ENCODE measurements around the gene NEO1. TPM values are rescaled to one million over a fixed set of nuclear protein-coding genes. Genes with fewer than 3 reads are reported as not detected.

Gene NEO1
- total and polyA plus RNA-seq, 2 of the 13 experiments (the other 11 are each of a cell fraction or from before 2014, with no cell fraction given) = 8.4 to 11.0 TPM

DNA sequence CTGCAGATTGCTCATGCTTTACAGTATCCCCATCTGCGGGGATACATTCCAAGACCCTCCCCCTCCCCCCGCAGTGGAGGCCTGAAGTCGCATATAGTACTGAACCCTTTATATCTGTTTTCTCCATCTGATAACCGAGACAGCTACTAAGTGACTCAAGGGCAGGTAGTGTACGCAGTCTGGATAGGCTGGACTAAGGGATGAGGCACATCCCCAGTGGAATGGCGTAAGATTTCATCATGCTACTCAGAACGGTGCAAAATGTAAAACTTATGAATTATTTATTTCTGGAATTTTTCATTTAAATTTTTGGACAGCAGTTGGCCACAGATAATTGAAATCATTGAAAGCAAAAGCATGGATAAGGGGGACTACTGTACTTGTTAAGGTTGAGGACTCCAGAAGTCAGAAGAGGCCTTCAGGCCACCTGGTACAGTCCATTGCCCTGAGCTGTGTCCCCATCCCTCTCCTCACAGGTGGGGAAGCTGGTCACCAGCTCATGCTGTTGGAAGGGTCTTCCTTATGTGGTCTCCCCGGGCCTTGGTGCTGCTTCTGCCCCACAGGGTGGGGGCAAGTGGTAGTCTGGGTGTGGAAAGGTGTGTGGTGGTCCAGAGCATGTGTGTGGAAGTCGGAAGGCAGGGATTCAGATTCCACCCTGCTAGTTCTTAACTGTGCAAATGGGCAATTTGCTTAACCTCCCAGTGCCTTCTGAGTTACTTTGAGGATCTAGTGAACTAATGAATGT lies 244.5 kb downstream of the NEO1 start:
- H3K79me2 ChIP-seq (ENCODE audit: insufficient read depth, low read length) = no peaks in the 10 kb centered on the region
- in situ Hi-C loops (cut with HindIII; ENCODE audit: extremely low pct_ligation_motif_present, low pct_unique_long_range_greater_than_20kb) (no loop called here), intact Hi-C loops (cut with micrococcal nuclease; ENCODE audit: unreplicated experiment) (no loop called here)
- 91% methylated on average over 9 of the region's 9 CpGs for WGBS (ENCODE audit: low lambda C conversion rate)
- ChIA-PET POLR2A (no interaction called here), CTCF (ENCODE audit: low intra/inter-chr PET ratio, low total read pairs) (no interaction called here)
- no peak overlapping the region for H2AFZ ChIP-seq (ENCODE audit: low read length)
- no peaks in the 10 kb centered on the region; a peak in 1 of 5 replicates for H3K27me3 ChIP-seq (ENCODE audit: control insufficient read depth in 1 of 2, insufficient read depth in 2 of 2, low read length in 2 of 2)
- H3K4me2 ChIP-seq (ENCODE audit: low read depth, low read length) = no peak overlapping the region
- FAIRE-seq (no peak), DNase-seq (ENCODE audit: low spot score) (no peak), ATAC-seq (no peak)
- BruUV-seq (replicated peaks) = no TSS peak
- no peak overlapping the region for H3K4me3 ChIP-seq (replicated peaks in 1 of 3; ENCODE audit: insufficient read depth in 1 of 3, low read depth in 2 of 3, low read length in 3 of 3)
- no peaks in the 10 kb centered on the region for H3K9me3 ChIP-seq (ENCODE audit: low read length)
- H3K27ac ChIP-seq (ENCODE audit: extremely low read length, insufficient read depth, low read length) = no peak overlapping the region
- H3K9ac ChIP-seq (ENCODE audit: insufficient read depth, low read depth, low read length) = no peak overlapping the region
- no peaks in the 10 kb centered on the region for H4K20me1 ChIP-seq (ENCODE audit: insufficient read depth, low read length)
- TF ChIP-seq ZNF7 (CRISPR knock-in tag; IDR thresholded peaks at IDR 0.05) = no peak
- no peak for TF ChIP-seq ZNF350 (CRISPR knock-in tag; IDR thresholded peaks at IDR 0.05; ENCODE audit: borderline replicate concordance, low read depth)
- TF ChIP-seq ZNF136 (CRISPR knock-in tag; IDR thresholded peaks at IDR 0.05; ENCODE audit: low read depth) = no peak
- no peak for TF ChIP-seq TAF15 (IDR thresholded peaks at IDR 0.05; ENCODE audit: low read depth, low read length, poor library complexity, severe bottlenecking)
- no peak for TF ChIP-seq ZSCAN12 (CRISPR knock-in tag; IDR thresholded peaks at IDR 0.05)
- no peak for TF ChIP-seq ZNF607 (CRISPR knock-in tag; IDR thresholded peaks at IDR 0.05; ENCODE audit: borderline replicate concordance)
- TF ChIP-seq, protein P1, sequence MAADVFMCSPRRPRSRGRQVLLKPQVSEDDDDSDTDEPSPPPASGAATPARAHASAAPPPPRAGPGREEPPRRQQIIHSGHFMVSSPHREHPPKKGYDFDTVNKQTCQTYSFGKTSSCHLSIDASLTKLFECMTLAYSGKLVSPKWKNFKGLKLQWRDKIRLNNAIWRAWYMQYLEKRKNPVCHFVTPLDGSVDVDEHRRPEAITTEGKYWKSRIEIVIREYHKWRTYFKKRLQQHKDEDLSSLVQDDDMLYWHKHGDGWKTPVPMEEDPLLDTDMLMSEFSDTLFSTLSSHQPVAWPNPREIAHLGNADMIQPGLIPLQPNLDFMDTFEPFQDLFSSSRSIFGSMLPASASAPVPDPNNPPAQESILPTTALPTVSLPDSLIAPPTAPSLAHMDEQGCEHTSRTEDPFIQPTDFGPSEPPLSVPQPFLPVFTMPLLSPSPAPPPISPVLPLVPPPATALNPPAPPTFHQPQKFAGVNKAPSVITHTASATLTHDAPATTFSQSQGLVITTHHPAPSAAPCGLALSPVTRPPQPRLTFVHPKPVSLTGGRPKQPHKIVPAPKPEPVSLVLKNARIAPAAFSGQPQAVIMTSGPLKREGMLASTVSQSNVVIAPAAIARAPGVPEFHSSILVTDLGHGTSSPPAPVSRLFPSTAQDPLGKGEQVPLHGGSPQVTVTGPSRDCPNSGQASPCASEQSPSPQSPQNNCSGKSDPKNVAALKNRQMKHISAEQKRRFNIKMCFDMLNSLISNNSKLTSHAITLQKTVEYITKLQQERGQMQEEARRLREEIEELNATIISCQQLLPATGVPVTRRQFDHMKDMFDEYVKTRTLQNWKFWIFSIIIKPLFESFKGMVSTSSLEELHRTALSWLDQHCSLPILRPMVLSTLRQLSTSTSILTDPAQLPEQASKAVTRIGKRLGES (CRISPR knock-in tag; IDR thresholded peaks at IDR 0.05; ENCODE audit: borderline replicate concordance) = no peak
- TF ChIP-seq ZZZ3 (CRISPR knock-in tag; IDR thresholded peaks at IDR 0.05; ENCODE audit: borderline replicate concordance) = no peak
- no peak for TF ChIP-seq ZNF333 (CRISPR knock-in tag; IDR thresholded peaks at IDR 0.05; ENCODE audit: borderline replicate concordance)
- no peak for TF ChIP-seq ZNF329 (CRISPR knock-in tag; IDR thresholded peaks at IDR 0.05; ENCODE audit: low read depth)
- no peak for TF ChIP-seq ZNF235 (CRISPR knock-in tag; IDR thresholded peaks at IDR 0.05; ENCODE audit: borderline replicate concordance)
- TF ChIP-seq ZSCAN22 (CRISPR knock-in tag; IDR thresholded peaks at IDR 0.05) = no peak
- no peak for TF ChIP-seq ZNF224 (CRISPR knock-in tag; IDR thresholded peaks at IDR 0.05)
- no peak for TF ChIP-seq TCF7L2 (IDR thresholded peaks at IDR 0.05; ENCODE audit: low read depth, low read length)
- no peaks in the 10 kb centered on the region for H3K36me3 ChIP-seq (replicated peaks in 1 of 2; ENCODE audit: control insufficient read depth in 1 of 2, insufficient read depth in 2 of 2, low read length in 2 of 2)
- peaks cover 29% of the 10 kb centered on the region for H3K4me1 ChIP-seq (ENCODE audit: insufficient read depth, low read length)
